ENCODE data around the gene GXYLT1.

- TF ChIP-seq NFYB (CRISPR knock-in tag; conservative IDR thresholded peaks at IDR 0.05; ENCODE audit: low read depth): no peak
- no peak for TF ChIP-seq CTCF (IDR thresholded peaks at IDR 0.05)
- TF ChIP-seq GTF2I (CRISPR knock-in tag; conservative IDR thresholded peaks at IDR 0.05): no peak
- TF ChIP-seq TEAD4 (CRISPR knock-in tag; IDR thresholded peaks at IDR 0.05): no peak
- TF ChIP-seq TP53 (CRISPR knock-in tag; IDR thresholded peaks at IDR 0.05): no peak
- no peak for TF ChIP-seq ELF4 (CRISPR knock-in tag; IDR thresholded peaks at IDR 0.05; ENCODE audit: low read depth)
- TF ChIP-seq MAX (CRISPR knock-in tag; IDR thresholded peaks at IDR 0.05): no peak
Observed at GRCh38 chr12:42124764-42125387, 19.8 kb downstream of the GXYLT1 start.
